ENCODE measurements around the gene CARMIL3. TPM values are rescaled to one million over a fixed set of nuclear protein-coding genes. Genes with fewer than 3 reads are reported as not detected.

Gene CARMIL3
- under 0.01 TPM in 1 of 2 replicates, not detected in the other for total RNA-seq

GRCh38 chr14:24051789-24052655 is at the start of gene CARMIL3:
TSS of gene CARMIL3 (plus strand) at chr14:24052009. CDS start at chr14:24052154, 145 bp downstream.

GRCh38 chr14:24071144-24071697 is 19.4 kb downstream of the CARMIL3 start, which contains the start of gene CPNE6:
TSS of gene CPNE6 (plus strand) at chr14:24071562. CDS start at chr14:24072937, 1,375 bp downstream.

GRCh38 chr14:24093901-24094840 is 42.4 kb downstream of the CARMIL3 start, which contains the start of gene PCK2:
TSS of gene PCK2 (plus strand) at chr14:24094311. CDS start at chr14:24094406, 95 bp downstream.

GRCh38 chr14:24114532-24115421 is 63.0 kb downstream of the CARMIL3 start, which contains the start of the genes DCAF11 and NRL:
TSS of gene DCAF11 (plus strand) at chr14:24114777. CDS start at chr14:24115595, 818 bp downstream.
TSS of gene NRL (minus strand) at chr14:24114949. CDS start at chr14:24082848, 32,101 bp downstream.

Other genes with a start within 250 kb of the CARMIL3 start
- gene DHRS4, start 98.2 kb upstream of the CARMIL3 start, total RNA-seq, result 35.0 and 41.2 TPM in 2 replicates
- gene DHRS4L2, start 63.1 kb upstream of the CARMIL3 start, total RNA-seq, result 9.2 and 11.0 TPM in 2 replicates
- gene CPNE6, start 19.6 kb downstream of the CARMIL3 start, total RNA-seq, result not detected in 2 replicates
- 10.3 and 13.9 TPM in 2 replicates for gene PCK2, start 42.3 kb downstream of the CARMIL3 start, total RNA-seq
- gene DCAF11, start 62.8 kb downstream of the CARMIL3 start, total RNA-seq, result 44.5 and 46.1 TPM in 2 replicates
- 0.78 and 1.1 TPM in 2 replicates for gene NRL, start 62.9 kb downstream of the CARMIL3 start, total RNA-seq
- gene FITM1, start 78.7 kb downstream of the CARMIL3 start, total RNA-seq, result 0.37 TPM in 1 of 2 replicates, not detected in the other
- 62.9 and 93.7 TPM in 2 replicates for gene PSME1, start 84.2 kb downstream of the CARMIL3 start, total RNA-seq
- 12.1 and 13.3 TPM in 2 replicates for gene EMC9, start 89.6 kb downstream of the CARMIL3 start, total RNA-seq
- 72.1 and 87.5 TPM in 2 replicates for gene PSME2, start 94.6 kb downstream of the CARMIL3 start, total RNA-seq
- 40.8 and 43.8 TPM in 2 replicates for gene RNF31, start 95.5 kb downstream of the CARMIL3 start, total RNA-seq
- gene IRF9, start 109.3 kb downstream of the CARMIL3 start, total RNA-seq, result 38.3 and 59.5 TPM in 2 replicates
- 1.8 TPM in 2 replicates for gene REC8, start 120.1 kb downstream of the CARMIL3 start, total RNA-seq
- gene IPO4, start 136.8 kb downstream of the CARMIL3 start, total RNA-seq, result 74.6 and 97.4 TPM in 2 replicates
- gene TM9SF1, start 143.4 kb downstream of the CARMIL3 start, total RNA-seq, result 53.2 and 56.2 TPM in 2 replicates
- under 0.01 and 0.20 TPM in 2 replicates for gene TSSK4, start 153.7 kb downstream of the CARMIL3 start, total RNA-seq
- 10.0 and 10.3 TPM in 2 replicates for gene CHMP4A, start 161.5 kb downstream of the CARMIL3 start, total RNA-seq
- 10.8 and 14.7 TPM in 2 replicates for gene MDP1, start 164.1 kb downstream of the CARMIL3 start, total RNA-seq
- gene NEDD8, start 180.4 kb downstream of the CARMIL3 start, total RNA-seq, result 84.3 and 102 TPM in 2 replicates
- gene GMPR2, start 180.9 kb downstream of the CARMIL3 start, total RNA-seq, result 54.2 and 64.3 TPM in 2 replicates
- 37.7 and 46.3 TPM in 2 replicates for gene TINF2, start 190.6 kb downstream of the CARMIL3 start, total RNA-seq
- gene TGM1, start 211.2 kb downstream of the CARMIL3 start, total RNA-seq, result 0.78 and 1.1 TPM in 2 replicates
- gene RABGGTA, start 219.6 kb downstream of the CARMIL3 start, total RNA-seq, result 22.4 and 30.1 TPM in 2 replicates
- gene DHRS1, start 247.8 kb downstream of the CARMIL3 start, total RNA-seq, result 10.0 and 16.2 TPM in 2 replicates
- gene NOP9, start 247.8 kb downstream of the CARMIL3 start, total RNA-seq, result 19.1 and 27.2 TPM in 2 replicates